GM18498 (cell line): ENCODE measurements around the gene RHOT2.

Experiments used
- ATAC-seq: cut with Tn5 transposase; IDR thresholded peaks from one replicate; pipeline ENCODE4 v1.9.1; 2021; ENCODE audit warnings: mild to moderate bottlenecking, moderate library complexity; ENCODE audit not compliant: unreplicated experiment

The RHOT2 gene

GRCh38 chr16:667780-668518 lies at the start of gene RHOT2:
TSS of gene RHOT2 (plus strand) at chr16:668132. CDS start at chr16:668200, 68 bp downstream.
- ATAC-seq: peak; percentile 89

GRCh38 chr16:619476-620100 lies 48.3 kb upstream of the RHOT2 start:
- no peak for ATAC-seq

- ATAC-seq: no peak
Observed at GRCh38 chr16:620700-621525, 47.0 kb upstream of the RHOT2 start.

- ATAC-seq: no peak
Observed at GRCh38 chr16:621526-622105, 46.3 kb upstream of the RHOT2 start.

DNA sequence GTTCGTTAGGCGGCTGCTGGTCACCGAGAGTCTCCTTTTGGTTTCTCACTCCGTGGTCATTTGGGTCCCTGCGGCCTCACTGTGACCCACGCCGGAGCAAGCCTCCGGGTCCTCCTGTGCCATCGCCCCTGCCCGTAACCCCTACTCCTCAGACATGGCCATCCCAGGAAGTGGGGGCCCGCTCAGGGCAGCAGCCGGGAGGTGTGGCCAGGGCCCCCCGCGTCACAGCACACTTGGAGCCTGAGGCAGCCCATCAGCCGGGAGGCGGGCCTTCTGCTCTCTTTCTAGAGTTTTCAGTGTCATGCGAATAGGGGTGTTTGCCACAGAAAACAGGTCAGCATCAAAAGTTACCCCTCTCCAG lies 45.0 kb upstream of the RHOT2 start:
- ATAC-seq: no peak

- no peak for ATAC-seq
Observed at GRCh38 chr16:624526-625070, 43.3 kb upstream of the RHOT2 start.

- no peak for ATAC-seq
Observed at GRCh38 chr16:625117-625976, 42.6 kb upstream of the RHOT2 start.

- ATAC-seq: no peak
Observed at GRCh38 chr16:625977-626765, 41.8 kb upstream of the RHOT2 start.

- no peak for ATAC-seq
Observed at GRCh38 chr16:626787-627453, 41.0 kb upstream of the RHOT2 start.

- no peak for ATAC-seq
Observed at GRCh38 chr16:627454-628239, 40.3 kb upstream of the RHOT2 start.

DNA sequence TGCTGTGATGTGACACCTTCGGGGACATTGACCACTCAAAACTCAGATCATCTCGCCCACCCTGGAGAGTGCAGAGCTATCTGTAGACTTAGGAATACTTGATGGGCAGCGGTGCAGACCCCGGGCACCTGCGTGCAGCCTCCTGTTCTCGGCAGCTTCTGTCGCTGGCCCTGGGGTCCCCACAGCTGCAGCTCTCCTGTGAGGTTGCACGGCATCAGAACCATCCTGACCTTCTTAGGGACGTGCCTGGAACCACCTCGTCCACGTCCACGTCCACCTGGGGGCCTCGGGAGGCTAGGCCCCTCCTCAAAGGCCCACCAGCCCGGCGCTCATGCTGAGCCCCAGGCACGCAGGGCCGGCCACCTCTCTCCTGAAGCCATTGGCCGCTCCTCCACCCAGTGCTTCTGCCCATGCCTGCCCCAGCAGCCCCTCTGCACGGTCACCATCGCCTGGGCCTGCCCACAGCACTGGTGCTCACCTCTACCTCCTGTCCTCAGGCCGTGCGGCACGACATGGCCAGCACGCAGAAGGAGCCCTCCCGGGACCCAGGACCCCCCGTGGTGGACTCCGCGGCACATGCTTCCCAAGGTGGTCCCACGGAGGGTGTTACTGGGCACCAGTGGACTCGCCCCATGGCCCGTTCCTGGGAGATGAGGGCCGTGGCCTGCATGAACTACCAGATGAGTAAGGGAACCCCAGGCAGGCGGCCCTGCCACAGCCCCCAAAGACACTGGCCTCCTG lies 39.4 kb upstream of the RHOT2 start:
- ATAC-seq: no peak

- no peak for ATAC-seq
Observed at GRCh38 chr16:629185-629832, 38.6 kb upstream of the RHOT2 start.

- no peak for ATAC-seq
Observed at GRCh38 chr16:629833-630248, 38.1 kb upstream of the RHOT2 start.

- ATAC-seq: no peak
Observed at GRCh38 chr16:630249-630814, 37.6 kb upstream of the RHOT2 start.

GRCh38 chr16:630815-631405 lies 37.0 kb upstream of the RHOT2 start, which contains the start of gene WFIKKN1:
TSS of gene WFIKKN1 (plus strand) at chr16:630985. CDS start at chr16:631254, 269 bp downstream.
- no peak for ATAC-seq

GRCh38 chr16:631808-632358 lies 36.0 kb upstream of the RHOT2 start:
- no peak for ATAC-seq
